H9 (cell line): Measurements from ENCODE around the gene STK11IP. TPM values are rescaled to one million over a fixed set of nuclear protein-coding genes. Genes with fewer than 3 reads are reported as not detected.

ENCODE experiments used
- DNase-seq: peaks from one replicate; pipeline ENCODE4 v3.0.0-alpha.2; 2017
- H2AFZ ChIP-seq: one replicate; pipeline ENCODE4 v1.6.1; 2013; ENCODE audit warnings: mild to moderate bottlenecking, low read length, control low read depth, moderate library complexity
- H2AK5ac ChIP-seq: 2 replicates; pipeline ENCODE4 v1.6.1; 2013; ENCODE audit warnings: low read length, control low read depth, mixed read lengths; ENCODE audit not compliant: insufficient read length
- H2BK120ac ChIP-seq: one replicate; pipeline ENCODE4 v1.6.1; 2013; ENCODE audit warnings: low read depth, mild to moderate bottlenecking, low read length, control low read depth, inconsistent platforms; ENCODE audit not compliant: poor library complexity, severe bottlenecking
- H2BK12ac ChIP-seq: 2 replicates; pipeline ENCODE4 v1.6.1; 2013; ENCODE audit warnings: low read length, control low read depth, mixed read lengths, low read depth; ENCODE audit not compliant: insufficient read length
- H2BK15ac ChIP-seq: 2 replicates; pipeline ENCODE4 v1.6.1; 2013; ENCODE audit warnings: low read depth, low read length, control low read depth
- H2BK20ac ChIP-seq: one replicate; pipeline ENCODE4 v1.6.1; 2013; ENCODE audit warnings: low read depth, mild to moderate bottlenecking, low read length, control low read depth, inconsistent platforms; ENCODE audit not compliant: poor library complexity, severe bottlenecking
- H2BK5ac ChIP-seq: 2 replicates; pipeline ENCODE4 v1.6.1; 2013; ENCODE audit warnings: low read length, control low read depth, mixed read lengths; ENCODE audit not compliant: insufficient read length
- H3K14ac ChIP-seq: 2 replicates; pipeline ENCODE4 v1.6.1; 2013; ENCODE audit warnings: low read length, control low read depth; ENCODE audit not compliant: insufficient read depth
- H3K18ac ChIP-seq: 2 replicates; pipeline ENCODE4 v1.6.1; 2013; ENCODE audit warnings: low read depth, mild to moderate bottlenecking, mixed read lengths, low read length, control low read depth; ENCODE audit not compliant: insufficient read length
- H3K23ac ChIP-seq: 2 replicates; pipeline ENCODE4 v1.6.1; 2013; ENCODE audit warnings: low read length, control low read depth, mixed read lengths, low read depth; ENCODE audit not compliant: insufficient read length
- H3K23me2 ChIP-seq: 2 replicates; pipeline ENCODE4 v1.6.1; 2013; ENCODE audit warnings: low read depth, mild to moderate bottlenecking, mixed read lengths, low read length, control low read depth; ENCODE audit not compliant: insufficient read length, poor library complexity, severe bottlenecking
- H3K27ac ChIP-seq: 2 replicates; pipeline ENCODE4 v1.5.1; 2013; ENCODE audit warnings: low read length, control low read depth, mixed read lengths, low read depth; ENCODE audit not compliant: insufficient read length
- H3K27me3 ChIP-seq: 2 replicates; pipeline ENCODE4 v1.6.1; 2013; ENCODE audit warnings: low read length, control low read depth, inconsistent platforms; ENCODE audit not compliant: insufficient read depth
- H3K4ac ChIP-seq: 2 replicates; pipeline ENCODE4 v1.6.1; 2013; ENCODE audit warnings: low read depth, mild to moderate bottlenecking, control low read depth, inconsistent platforms, low read length, moderate library complexity
- H3K4me1 ChIP-seq: 2 replicates; pipeline ENCODE4 v1.6.1; 2013; ENCODE audit warnings: low read length, control low read depth, inconsistent platforms; ENCODE audit not compliant: insufficient read depth
- H3K4me2 ChIP-seq: 2 replicates; pipeline ENCODE4 v1.6.1; 2013; ENCODE audit warnings: low read length, control low read depth, mixed read lengths; ENCODE audit not compliant: insufficient read length, insufficient read depth
- H3K56ac ChIP-seq: 2 replicates; pipeline ENCODE4 v1.6.1; 2013; ENCODE audit warnings: low read depth, mild to moderate bottlenecking, mixed read lengths, low read length, control low read depth; ENCODE audit not compliant: insufficient read length
- H3K79me1 ChIP-seq: 2 replicates; pipeline ENCODE4 v1.6.1; 2013; ENCODE audit warnings: low read depth, mild to moderate bottlenecking, moderate library complexity, low read length, control low read depth, inconsistent platforms; ENCODE audit not compliant: insufficient read depth, poor library complexity, severe bottlenecking
- H3K79me2 ChIP-seq: 2 replicates; pipeline ENCODE4 v1.6.1; 2013; ENCODE audit warnings: low read length, control low read depth, inconsistent platforms; ENCODE audit not compliant: insufficient read depth
- H3K9ac ChIP-seq: 2 replicates; pipeline ENCODE4 v1.6.1; 2013; ENCODE audit warnings: low read length, control low read depth, mixed read lengths; ENCODE audit not compliant: insufficient read length; ENCODE audit errors: extremely low read depth
- H3K9me3 ChIP-seq: one replicate; pipeline ENCODE4 v1.6.1; 2013; ENCODE audit warnings: low read depth, low read length, inconsistent platforms; ENCODE audit not compliant: control insufficient read depth
- H3T11ph ChIP-seq: one replicate; pipeline ENCODE4 v1.6.1; 2013; ENCODE audit warnings: mild to moderate bottlenecking, low read length, control low read depth, inconsistent platforms
- H4K20me1 ChIP-seq: one replicate; pipeline ENCODE4 v1.6.1; 2013; ENCODE audit not compliant: control insufficient read depth, insufficient read length, insufficient read depth
- H4K5ac ChIP-seq: 2 replicates; pipeline ENCODE4 v1.6.1; 2013; ENCODE audit warnings: low read depth, mild to moderate bottlenecking, mixed read lengths, low read length, control low read depth; ENCODE audit not compliant: insufficient read length
- H4K8ac ChIP-seq: replicated peaks from 2 replicates; pipeline ENCODE4 v1.6.1; 2013; ENCODE audit warnings: low read length, control low read depth, mixed read lengths, low read depth; ENCODE audit not compliant: insufficient read length
- H4K91ac ChIP-seq: 2 replicates; pipeline ENCODE4 v1.6.1; 2013; ENCODE audit warnings: low read depth, mild to moderate bottlenecking, moderate library complexity, mixed read lengths, low read length, control low read depth; ENCODE audit not compliant: insufficient read length
- H3K27ac Mint-ChIP-seq, 3 experiments: 2 replicates in 2 of 3; 3 replicates in 1 of 3; pipeline ENCODE4 v1.8.0; 2020 to 2021; ENCODE audit warnings: mixed read lengths in 3 of 3, mild to moderate bottlenecking in 1 of 3, moderate library complexity in 1 of 3
- H3K27me3 Mint-ChIP-seq: 2 replicates; pipeline ENCODE4 v1.8.0; 2021; ENCODE audit warnings: low read depth, mild to moderate bottlenecking, moderate library complexity, mixed read lengths
- H3K36me3 Mint-ChIP-seq, 3 experiments: 2 replicates in 2 of 3; 3 replicates in 1 of 3; pipeline ENCODE4 v1.8.0; 2020 to 2021; ENCODE audit warnings: low read depth in 3 of 3, mixed read lengths in 3 of 3; ENCODE audit not compliant: insufficient read depth in 1 of 3
- H3K4me1 Mint-ChIP-seq, 2 experiments: 2 replicates each; pipeline ENCODE4 v1.8.0; 2020; ENCODE audit warnings: mixed read lengths in 2 of 2
- H3K4me3 Mint-ChIP-seq, 2 experiments: 2 replicates in 1 of 2; 3 replicates in 1 of 2; pipeline ENCODE4 v1.8.0; 2020 to 2021; ENCODE audit warnings: mild to moderate bottlenecking in 2 of 2, mixed read lengths in 2 of 2, moderate library complexity in 1 of 2
- H3K9me3 Mint-ChIP-seq, 2 experiments: 2 replicates in 1 of 2; 3 replicates in 1 of 2; pipeline ENCODE4 v1.8.0; 2020; ENCODE audit warnings: mild to moderate bottlenecking in 2 of 2, mixed read lengths in 2 of 2, moderate library complexity in 1 of 2
- CTCF ChIP-seq: fragments of 200-600 bp; sonication (generic); conservative IDR thresholded peaks from 3 replicates; pipeline ENCODE4 v1.8.0; 2021; ENCODE audit warnings: antibody characterized with exemption, mild to moderate bottlenecking
- WGBS: extraction: QIAGEN DNeasy Blood & Tissue Kit; methylation state at CpG from one replicate; pipeline ENCODE4 v1.1.7; 2013; ENCODE audit warnings: missing lambda C conversion rate, low lambda C conversion rate, mixed read lengths; ENCODE audit not compliant: insufficient read length; ENCODE audit errors: extremely low coverage; 5-methylcytosine and 5-hydroxymethylcytosine counted together
- total RNA-seq: library from RNA; stranded (reverse); gene quantifications from 2 replicates; pipeline ENCODE4 v1.2.1, GENCODE V29; 2021

The STK11IP gene
- total RNA-seq, 1 experiment from 2014 or later, result 31.1 TPM

GRCh38 chr2:219575566-219576504 lies 21.8 kb upstream of the STK11IP start:
- no peaks in the 10 kb centered on the region for H3K9me3 ChIP-seq
- H3K79me2 ChIP-seq, result no peaks in the 10 kb centered on the region
- H3K27ac ChIP-seq, result no peak overlapping the region
- H4K5ac ChIP-seq, result no peak overlapping the region
- H3K79me1 ChIP-seq, result no peaks in the 10 kb centered on the region
- no peak overlapping the region for H3K9ac ChIP-seq
- no peak overlapping the region for H3K14ac ChIP-seq
- H2AK5ac ChIP-seq, result no peak overlapping the region
- DNase-seq, result no peak
- H4K8ac ChIP-seq, result no peak overlapping the region
- H3K23me2 ChIP-seq, result peaks cover 4% of the 10 kb centered on the region
- no peak overlapping the region for H3K23ac ChIP-seq
- Mint-ChIP-seq H3K4me1 (peaks cover 46 to 59% of the 10 kb centered on the region in 2 experiments), H3K9me3 (no peaks in the 10 kb centered on the region; a peak in 1 of 5 replicates), H3K27ac (peak overlapping the region in 1 of 3 experiments; percentile 48; a peak in 1 of 7 replicates), H3K27me3 (peaks cover 18% of the 10 kb centered on the region), H3K4me3 (no peak overlapping the region; a peak in 2 of 5 replicates), H3K36me3 (no peaks in the 10 kb centered on the region)
- no peak overlapping the region for H2AFZ ChIP-seq
- no peak overlapping the region for H3K18ac ChIP-seq
- H3K4me2 ChIP-seq, result no peak overlapping the region
- H2BK15ac ChIP-seq, result no peak overlapping the region
- no peak overlapping the region for H4K91ac ChIP-seq
- TF ChIP-seq CTCF, result no peak
- no peak overlapping the region for H2BK120ac ChIP-seq
- WGBS, result no CpG with 5 or more reads among the region's 6 CpGs
- H3K27me3 ChIP-seq, result no peaks in the 10 kb centered on the region; the same call in 1 of the 2 replicates
- H3T11ph ChIP-seq, result no peak overlapping the region
- no peaks in the 10 kb centered on the region for H4K20me1 ChIP-seq
- H3K56ac ChIP-seq, result no peak overlapping the region
- peaks cover 5% of the 10 kb centered on the region; the same call in 1 of the 2 replicates for H3K4me1 ChIP-seq
- H2BK12ac ChIP-seq, result no peak overlapping the region
- no peak overlapping the region for H2BK20ac ChIP-seq
- no peak overlapping the region for H3K4ac ChIP-seq
- H2BK5ac ChIP-seq, result no peak overlapping the region
